GM18505 (cell line): ENCODE data around the gene C2CD3.
"Not testable (repeated sequence)": the region's sequence is repeated elsewhere in the genome, so short reads cannot be mapped to it uniquely, and the experiment has no call there.

Experiments
- ATAC-seq: cut with Tn5 transposase; IDR thresholded peaks from one replicate; pipeline ENCODE4 v1.9.1; 2021; ENCODE audit not compliant: unreplicated experiment
- POLR2A ChIP-seq: IDR thresholded peaks from 4 replicates; pipeline ENCODE4 v1.6.1; 2011; ENCODE audit warnings: borderline replicate concordance; ENCODE audit not compliant: insufficient read depth, insufficient read length; ENCODE audit errors: extremely low read depth

Gene C2CD3

GRCh38 chr11:74144592-74144991 lies 26.2 kb downstream of the C2CD3 start:
- no peak for TF ChIP-seq POLR2A
- ATAC-seq, result no peak

GRCh38 chr11:74142624-74143023 lies 28.2 kb downstream of the C2CD3 start:
- no peak for ATAC-seq

GRCh38 chr11:74141908-74142307 lies 28.9 kb downstream of the C2CD3 start:
- TF ChIP-seq POLR2A, result no peak
- ATAC-seq, result no peak

More at GRCh38 chr11:74142624-74143023, 28.2 kb downstream of the C2CD3 start:
- no peak for TF ChIP-seq POLR2A

GRCh38 chr11:74141241-74141695 lies 29.5 kb downstream of the C2CD3 start:
- TF ChIP-seq POLR2A, result no peak
- ATAC-seq, result no peak

GRCh38 chr11:74139919-74140431 lies 30.8 kb downstream of the C2CD3 start:
- ATAC-seq, result not testable (repeated sequence)

- no peak for TF ChIP-seq POLR2A
- no peak for ATAC-seq
Measured at GRCh38 chr11:74139151-74139918, 31.5 kb downstream of the C2CD3 start.

GRCh38 chr11:74138572-74138971 lies 32.2 kb downstream of the C2CD3 start:
- ATAC-seq, result no peak

GRCh38 chr11:74138021-74138420 lies 32.8 kb downstream of the C2CD3 start:
- ATAC-seq, result no peak
- TF ChIP-seq POLR2A, result no peak

More at GRCh38 chr11:74138572-74138971, 32.2 kb downstream of the C2CD3 start:
- no peak for TF ChIP-seq POLR2A

- no peak for ATAC-seq
- no peak for TF ChIP-seq POLR2A
Measured at GRCh38 chr11:74135127-74135840, 35.5 kb downstream of the C2CD3 start.

- ATAC-seq, result no peak
- TF ChIP-seq POLR2A, result no peak
Measured at GRCh38 chr11:74134661-74135060, 36.1 kb downstream of the C2CD3 start.

- no peak for TF ChIP-seq POLR2A
Measured at GRCh38 chr11:74133436-74133835, 37.4 kb downstream of the C2CD3 start.

GRCh38 chr11:74132833-74133232 lies 38.0 kb downstream of the C2CD3 start:
- no peak for TF ChIP-seq POLR2A
- no peak for ATAC-seq

More at GRCh38 chr11:74133436-74133835, 37.4 kb downstream of the C2CD3 start:
- ATAC-seq, result no peak

- not testable (repeated sequence) for ATAC-seq
Measured at GRCh38 chr11:74129121-74129520, 41.7 kb downstream of the C2CD3 start.

- ATAC-seq, result no peak
- TF ChIP-seq POLR2A, result no peak
Measured at GRCh38 chr11:74123008-74123448, 47.8 kb downstream of the C2CD3 start.
